Suprapubic skin (tissue), 4 donors: ENCODE data around the gene CCNL1. TPM values are rescaled to one million over a fixed set of nuclear protein-coding genes. Genes with fewer than 3 reads are reported as not detected.

Experiments
- DNase-seq, 2 donors: peaks; one replicate each; pipeline ENCODE4 v3.0.0-alpha.2; 2019; ENCODE audit warnings: low spot score in 2 of 2
- H3K27ac ChIP-seq: fragments of 200-600 bp; sonication (generic); one replicate; pipeline ENCODE4 v1.5.1; 2019
- H3K27me3 ChIP-seq: fragments of 200-600 bp; sonication (generic); one replicate; pipeline ENCODE4 v1.5.1; 2019
- H3K36me3 ChIP-seq: fragments of 200-600 bp; sonication (generic); one replicate; pipeline ENCODE4 v1.5.1; 2019
- H3K4me1 ChIP-seq: fragments of 200-600 bp; sonication (generic); one replicate; pipeline ENCODE4 v1.5.1; 2019
- H3K4me3 ChIP-seq: fragments of 200-600 bp; sonication (generic); one replicate; pipeline ENCODE4 v1.5.1; 2019; ENCODE audit warnings: mild to moderate bottlenecking
- H3K9me3 ChIP-seq: fragments of 200-600 bp; sonication (generic); one replicate; pipeline ENCODE4 v1.5.1; 2019
- EP300 ChIP-seq: sonication (generic); formaldehyde crosslinking; IDR thresholded peaks from one replicate; pipeline ENCODE4 v1.6.1; 2017; ENCODE audit warnings: antibody characterized with exemption
- POLR2A ChIP-seq, 2 donors: fragments of 450-650 bp; IDR thresholded peaks; one replicate each; pipeline ENCODE4 v1.6.1; 2017; ENCODE audit warnings: antibody characterized with exemption in 2 of 2, mild to moderate bottlenecking in 2 of 2, moderate library complexity in 2 of 2
- POLR2AphosphoS5 ChIP-seq, 3 donors: sonication (generic); formaldehyde crosslinking; IDR thresholded peaks; one replicate each; pipeline ENCODE4 v1.6.1; 2017; ENCODE audit warnings: antibody characterized with exemption in 3 of 3
- WGBS: methylation state at CpG from one replicate; pipeline ENCODE4 v1.1.5; 2018; 5-methylcytosine and 5-hydroxymethylcytosine counted together
- total RNA-seq, 4 donors: library from RNA; depleted of rRNA; stranded (reverse); fragments of >200 nt; gene quantifications; one replicate each; pipeline ENCODE4 v1.1.0, GENCODE V29; 2016
- TF ChIP-seq, protein P1 (sequence below), 2 donors: fragments of 200-600 bp in 1 of 2; fragments of 450-650 bp in 1 of 2; sonication (generic) in 1 of 2; IDR thresholded peaks; one replicate each; pipeline ENCODE4 v1.5.1; 2016 to 2019; ENCODE audit warnings: antibody characterized with exemption in 2 of 2, mild to moderate bottlenecking in 1 of 2, moderate library complexity in 1 of 2

The CCNL1 gene
- total RNA-seq, 4 donors from 2014 or later, result 203 to 665 (median 246) TPM

GRCh38 chr3:157129803-157130466 lies 30.0 kb downstream of the CCNL1 start:
- Histone ChIP-seq H3K27me3 (no peaks in the 10 kb centered on the region), H3K27ac (peak overlapping the region; percentile 84), H3K4me3 (peak overlapping the region; percentile 32), H3K4me1 (peaks cover 31% of the 10 kb centered on the region), H3K36me3 (no peaks in the 10 kb centered on the region), H3K9me3 (no peaks in the 10 kb centered on the region)
- DNase-seq, result no peak
- TF ChIP-seq, protein P1, sequence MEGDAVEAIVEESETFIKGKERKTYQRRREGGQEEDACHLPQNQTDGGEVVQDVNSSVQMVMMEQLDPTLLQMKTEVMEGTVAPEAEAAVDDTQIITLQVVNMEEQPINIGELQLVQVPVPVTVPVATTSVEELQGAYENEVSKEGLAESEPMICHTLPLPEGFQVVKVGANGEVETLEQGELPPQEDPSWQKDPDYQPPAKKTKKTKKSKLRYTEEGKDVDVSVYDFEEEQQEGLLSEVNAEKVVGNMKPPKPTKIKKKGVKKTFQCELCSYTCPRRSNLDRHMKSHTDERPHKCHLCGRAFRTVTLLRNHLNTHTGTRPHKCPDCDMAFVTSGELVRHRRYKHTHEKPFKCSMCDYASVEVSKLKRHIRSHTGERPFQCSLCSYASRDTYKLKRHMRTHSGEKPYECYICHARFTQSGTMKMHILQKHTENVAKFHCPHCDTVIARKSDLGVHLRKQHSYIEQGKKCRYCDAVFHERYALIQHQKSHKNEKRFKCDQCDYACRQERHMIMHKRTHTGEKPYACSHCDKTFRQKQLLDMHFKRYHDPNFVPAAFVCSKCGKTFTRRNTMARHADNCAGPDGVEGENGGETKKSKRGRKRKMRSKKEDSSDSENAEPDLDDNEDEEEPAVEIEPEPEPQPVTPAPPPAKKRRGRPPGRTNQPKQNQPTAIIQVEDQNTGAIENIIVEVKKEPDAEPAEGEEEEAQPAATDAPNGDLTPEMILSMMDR (IDR thresholded peaks at IDR 0.05), result no peak
- no peak for TF ChIP-seq POLR2AphosphoS5 (IDR thresholded peaks at IDR 0.05)
- TF ChIP-seq POLR2A (IDR thresholded peaks at IDR 0.05), result no peak
- TF ChIP-seq EP300, result no peak
- WGBS, result 53% methylated on average over 20 of the region's 20 CpGs

- TF ChIP-seq EP300, result no peak
- no peak for TF ChIP-seq POLR2A (IDR thresholded peaks at IDR 0.05)
- TF ChIP-seq, protein P1 (IDR thresholded peaks at IDR 0.05), result no peak
- no peak for TF ChIP-seq POLR2AphosphoS5 (IDR thresholded peaks at IDR 0.05)
- Histone ChIP-seq H3K27me3 (no peaks in the 10 kb centered on the region), H3K36me3 (no peaks in the 10 kb centered on the region), H3K4me1 (peaks cover 31% of the 10 kb centered on the region), H3K27ac (peak overlapping the region; percentile 84), H3K4me3 (no peak overlapping the region), H3K9me3 (no peaks in the 10 kb centered on the region)
- DNase-seq, result no peak
- WGBS, result 60% methylated on average over 14 of the region's 14 CpGs
Observed at GRCh38 chr3:157128771-157129681, 30.9 kb downstream of the CCNL1 start.

DNA sequence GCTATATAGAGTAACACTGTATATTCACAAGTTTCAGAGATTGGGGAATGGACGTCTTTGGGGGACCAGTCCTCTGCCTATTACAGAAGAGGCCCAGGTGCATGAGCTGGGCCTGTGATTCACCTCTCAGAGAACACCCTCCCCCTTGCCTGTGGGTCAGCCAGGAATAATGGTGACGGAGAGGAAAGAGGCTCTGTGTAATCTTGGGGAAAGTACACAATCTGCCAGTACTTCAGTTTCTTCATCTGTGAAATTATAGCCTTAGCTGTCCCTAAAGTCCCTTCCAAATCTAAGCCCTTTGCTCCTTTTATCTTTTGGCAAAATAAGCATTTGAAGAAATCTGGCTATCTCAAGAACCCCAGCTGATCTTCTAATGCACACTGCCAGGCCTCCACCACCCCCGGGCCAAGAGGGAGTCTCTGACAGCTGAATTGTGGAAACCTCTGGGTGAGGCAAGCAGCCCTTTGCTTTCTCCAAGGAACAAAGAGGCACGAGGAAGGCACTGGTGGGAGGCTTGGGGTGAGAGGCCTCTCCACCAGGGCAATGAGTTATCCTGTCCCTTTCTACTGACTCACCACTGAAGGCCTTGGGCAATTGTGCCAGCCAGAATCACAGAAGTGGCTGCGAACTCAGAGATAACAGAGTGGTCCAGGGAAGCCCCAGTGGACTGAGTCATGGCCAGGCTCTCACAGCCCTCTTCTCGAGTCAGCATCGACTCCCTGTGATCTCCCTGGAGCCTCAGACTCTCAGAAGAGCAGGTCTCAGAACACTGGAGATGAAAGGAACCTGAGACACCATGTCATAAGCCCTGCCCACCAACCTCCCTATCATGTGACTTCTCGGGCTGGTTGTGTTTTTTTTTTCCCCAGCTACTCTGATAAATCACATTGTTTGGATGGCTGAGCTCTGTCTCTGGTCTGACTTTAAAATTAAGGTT lies 31.8 kb downstream of the CCNL1 start:
- Histone ChIP-seq H3K36me3 (no peaks in the 10 kb centered on the region), H3K27me3 (no peaks in the 10 kb centered on the region), H3K4me1 (peaks cover 31% of the 10 kb centered on the region), H3K27ac (peak overlapping the region; percentile 84), H3K4me3 (no peak overlapping the region), H3K9me3 (no peaks in the 10 kb centered on the region)
- TF ChIP-seq POLR2AphosphoS5 (IDR thresholded peaks at IDR 0.05) (no peak), POLR2A (IDR thresholded peaks at IDR 0.05) (no peak), EP300 (no peak)
- TF ChIP-seq, protein P1 (IDR thresholded peaks at IDR 0.05), result no peak
- 71% methylated on average over 8 of the region's 8 CpGs for WGBS
- DNase-seq, result no peak

- DNase-seq, result no peak
- Histone ChIP-seq H3K27me3 (no peaks in the 10 kb centered on the region), H3K4me1 (peaks cover 31% of the 10 kb centered on the region), H3K36me3 (no peaks in the 10 kb centered on the region), H3K4me3 (no peak overlapping the region), H3K27ac (no peak overlapping the region), H3K9me3 (no peaks in the 10 kb centered on the region)
- 95% methylated on average over 5 of the region's 5 CpGs for WGBS
- TF ChIP-seq EP300 (no peak), POLR2AphosphoS5 (IDR thresholded peaks at IDR 0.05) (no peak), POLR2A (IDR thresholded peaks at IDR 0.05) (no peak)
- TF ChIP-seq, protein P1 (IDR thresholded peaks at IDR 0.05), result no peak
Observed at GRCh38 chr3:157127268-157127667, 32.7 kb downstream of the CCNL1 start.
